Bone marrow (tissue), 2 donors: ENCODE measurements around the gene NWD2.
"Not testable (repeated sequence)": the region's sequence is repeated elsewhere in the genome, so short reads cannot be mapped to it uniquely, and the experiment has no call there.

Source experiments
- DNase-seq, 2 donors: peaks; one replicate each; lab custom pipeline; 2025; lab: John Stamatoyannopoulos, UW

NWD2 gene, protein sequence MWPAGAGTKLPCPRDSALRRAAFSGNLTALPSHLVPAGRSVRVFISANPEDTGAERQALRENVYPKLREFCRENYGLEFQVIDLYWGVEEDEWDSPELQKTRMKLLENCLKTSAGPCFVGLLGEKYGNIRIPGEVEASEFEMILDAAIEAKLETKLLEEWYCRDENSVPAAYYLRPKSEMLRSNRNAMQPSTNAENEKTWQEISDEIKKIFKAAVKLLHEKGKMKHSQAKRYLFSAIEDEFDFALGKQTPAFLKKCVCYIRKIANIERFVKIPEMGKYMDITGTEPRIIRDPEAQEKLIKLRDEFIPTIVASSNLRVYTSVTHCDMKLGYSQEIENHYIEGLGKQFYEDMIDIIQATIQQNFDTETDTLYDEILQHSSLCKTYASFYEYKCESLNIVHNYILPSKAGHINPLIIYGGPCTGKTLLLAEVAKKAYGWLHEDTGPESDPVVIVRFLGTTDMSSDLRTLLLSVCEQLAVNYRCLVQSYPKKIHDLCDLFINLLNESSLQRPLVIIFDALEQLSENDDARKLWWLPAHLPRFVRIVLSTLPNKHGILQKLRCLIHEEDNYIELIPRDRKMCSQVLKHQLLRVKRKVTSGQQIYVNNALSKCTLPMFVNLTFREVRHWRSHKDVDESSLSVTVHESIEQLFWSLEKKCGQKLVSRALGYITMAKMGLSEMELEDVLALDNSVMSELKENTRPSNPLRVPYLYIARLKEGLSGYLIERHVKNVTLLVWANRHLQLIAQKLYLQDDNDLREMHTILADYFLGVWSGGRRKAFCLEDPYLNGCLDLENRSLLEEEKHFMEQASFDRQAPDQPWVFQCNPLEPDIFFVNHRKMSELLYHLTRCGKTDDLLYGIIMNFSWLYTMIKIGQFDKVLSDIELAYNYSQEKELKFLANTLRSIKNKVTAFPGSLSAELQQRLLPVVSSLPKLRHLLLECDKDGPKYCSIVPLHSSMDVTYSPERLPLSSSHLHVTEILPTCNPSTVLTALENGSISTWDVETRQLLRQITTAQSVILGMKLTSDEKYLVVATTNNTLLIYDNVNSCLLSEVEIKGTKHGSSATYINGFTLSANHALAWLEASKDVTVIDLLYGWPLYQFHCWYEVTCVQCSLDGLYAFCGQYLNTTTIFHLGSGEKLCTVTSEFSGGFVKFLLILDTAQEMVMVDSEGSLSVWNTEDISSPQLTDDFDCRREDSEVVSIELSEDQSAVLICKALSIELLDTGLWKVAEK (N-terminal part only)

DNA sequence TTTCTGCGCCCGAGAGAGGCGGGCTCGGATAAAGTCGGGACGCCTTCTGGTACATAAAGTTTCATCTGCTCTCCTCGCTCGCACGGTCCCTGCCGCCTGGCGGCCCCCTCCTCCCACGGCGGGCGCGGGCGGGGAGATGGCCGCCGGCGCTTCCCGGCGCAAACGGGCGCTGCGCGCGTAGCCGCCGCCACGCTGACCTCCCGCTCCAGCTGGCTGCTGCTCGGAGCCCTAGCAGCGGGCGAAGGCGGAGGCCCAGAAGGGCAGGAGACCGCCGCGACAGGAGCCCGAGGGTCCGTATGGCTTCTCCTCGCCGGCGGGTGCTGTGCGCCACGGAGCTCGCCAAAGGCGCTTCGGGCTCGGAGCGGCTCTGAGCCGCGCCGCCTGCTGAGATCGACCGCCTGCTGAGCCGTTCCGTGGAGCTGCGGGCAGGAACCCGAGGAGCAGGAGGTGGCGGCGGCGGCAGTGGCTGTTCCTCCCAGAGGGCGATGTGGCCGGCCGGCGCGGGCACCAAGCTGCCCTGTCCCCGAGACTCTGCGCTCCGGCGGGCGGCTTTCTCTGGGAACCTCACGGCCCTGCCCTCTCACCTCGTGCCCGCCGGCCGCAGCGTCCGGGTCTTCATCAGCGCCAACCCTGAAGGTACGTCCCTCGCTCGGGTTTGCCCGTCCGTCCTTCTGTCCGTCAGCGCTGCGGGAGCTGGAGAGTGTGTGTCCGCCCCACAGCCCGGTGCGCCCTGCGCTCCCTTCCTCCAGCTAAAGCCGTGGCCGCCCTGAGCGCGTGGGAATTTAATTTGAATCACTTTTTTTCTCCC is at the start of gene NWD2:
NWD2 (plus strand) TSS at position 161 of the 808 bp plus-strand sequence; CDS start at position 486, 325 bp downstream.
- DNase-seq, result no peak

DNA sequence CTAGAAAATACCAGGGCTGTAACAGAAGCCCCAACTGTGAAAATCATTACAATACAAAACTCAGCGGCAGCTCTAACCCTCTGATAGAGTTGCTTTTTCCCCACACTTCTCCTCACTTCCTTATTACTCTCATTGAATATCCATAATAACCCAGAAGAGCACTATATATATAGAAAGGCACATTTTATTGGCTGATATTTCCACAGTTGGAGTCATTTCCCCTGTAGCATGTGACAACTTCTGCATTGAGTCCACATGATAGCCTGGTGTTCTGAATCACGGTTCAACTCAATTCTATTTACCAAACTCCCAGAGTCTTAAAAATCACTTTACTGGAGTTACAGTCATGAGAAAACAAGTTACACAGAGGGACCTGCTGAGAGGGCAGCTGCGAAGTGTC is 46.6 kb upstream of the NWD2 start:
- no peak for DNase-seq

DNA sequence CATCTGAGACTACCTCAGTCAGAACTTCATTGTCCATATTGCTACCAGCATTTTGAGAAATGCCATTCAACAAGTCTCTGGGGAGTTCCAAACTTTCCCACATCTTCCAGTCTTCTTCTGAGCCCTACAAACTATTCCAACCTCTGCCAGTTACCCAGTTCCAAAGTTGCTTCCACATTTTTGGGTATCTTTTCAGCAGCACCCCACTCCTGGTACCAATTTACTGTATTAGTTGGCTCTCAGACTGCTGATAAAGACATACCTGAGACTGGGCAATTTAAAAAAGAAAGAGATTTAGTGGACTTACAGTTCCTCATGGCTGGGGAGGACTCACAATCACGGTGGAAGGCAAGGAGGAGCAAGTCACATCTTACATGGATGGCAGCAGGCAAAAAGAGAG is 39.8 kb upstream of the NWD2 start:
- DNase-seq, result not testable (repeated sequence)

DNA sequence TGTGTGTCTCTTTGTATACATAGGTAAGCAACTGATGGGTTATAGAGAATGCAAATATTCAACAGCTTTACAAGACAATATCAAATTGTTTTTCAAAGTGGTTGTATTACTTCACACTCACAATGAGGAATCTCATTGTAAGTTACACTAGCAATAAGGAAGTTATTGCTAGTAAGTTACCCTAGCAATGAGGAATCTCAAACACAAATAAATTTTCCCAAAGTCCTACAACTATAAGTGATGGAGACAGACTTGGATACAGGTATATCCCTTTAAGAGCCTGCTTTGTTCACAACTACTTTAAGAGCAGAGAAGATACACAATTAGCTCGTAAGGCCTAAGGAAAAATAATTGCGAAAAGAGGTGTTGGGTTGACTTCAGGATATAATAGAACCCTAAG is 28.3 kb upstream of the NWD2 start:
- DNase-seq, result no peak

DNA sequence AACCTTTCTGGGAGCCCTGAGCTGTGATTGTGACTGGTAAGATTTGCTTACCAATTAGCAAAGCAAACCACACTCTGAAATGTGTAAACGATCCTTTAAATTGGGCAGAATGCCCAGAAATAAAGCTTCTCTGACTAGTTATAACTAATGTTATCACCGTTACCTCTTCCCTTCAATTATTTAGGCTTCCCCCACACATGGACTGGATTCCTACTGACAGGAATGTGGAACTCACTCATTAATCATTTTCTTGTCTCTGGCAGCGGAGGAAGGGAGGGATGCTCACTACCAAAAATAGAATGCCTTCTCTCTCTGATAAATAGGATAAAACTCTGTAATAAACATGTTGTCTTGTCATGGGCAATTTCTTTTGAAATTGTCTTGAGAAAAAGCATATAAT is 25.3 kb upstream of the NWD2 start:
- no peak for DNase-seq

DNA sequence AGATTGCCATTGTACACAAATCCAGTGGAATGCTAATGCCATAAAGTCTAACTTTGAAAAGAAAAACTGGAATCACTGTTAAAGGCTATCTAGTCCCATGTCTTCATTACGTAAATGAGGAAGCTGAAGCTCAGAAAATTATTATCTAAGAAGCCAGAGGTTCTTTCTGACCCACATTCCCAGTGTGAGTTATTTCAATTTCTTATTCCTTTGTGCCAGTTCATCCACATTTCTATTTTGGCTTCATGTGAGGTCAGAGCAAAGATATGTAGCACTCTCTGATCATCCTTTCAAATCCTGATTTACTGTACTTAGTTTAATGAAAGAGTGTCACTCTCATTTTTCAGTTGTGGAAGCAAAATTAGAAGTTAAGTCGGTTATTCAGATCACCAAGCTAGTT is 24.6 kb upstream of the NWD2 start:
- no peak for DNase-seq

DNA sequence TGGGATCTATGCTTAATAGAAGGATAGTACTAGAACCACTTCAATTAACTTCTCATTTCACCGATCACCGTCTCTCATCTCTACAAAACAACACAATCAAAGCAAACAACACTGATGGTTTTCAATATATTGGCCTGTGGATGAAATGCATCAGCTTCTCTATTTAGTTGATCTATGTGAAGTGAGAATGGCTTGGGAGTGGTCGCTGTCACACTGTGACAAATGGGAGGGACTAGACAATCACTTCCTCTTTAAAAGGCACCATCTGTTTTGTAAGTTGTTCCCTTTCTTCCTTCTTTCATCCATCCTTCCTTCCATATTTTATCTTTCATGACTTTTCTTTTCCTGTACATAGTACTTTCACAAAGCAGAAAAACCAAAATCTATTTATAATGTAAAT is 23.9 kb upstream of the NWD2 start:
- no peak for DNase-seq

DNA sequence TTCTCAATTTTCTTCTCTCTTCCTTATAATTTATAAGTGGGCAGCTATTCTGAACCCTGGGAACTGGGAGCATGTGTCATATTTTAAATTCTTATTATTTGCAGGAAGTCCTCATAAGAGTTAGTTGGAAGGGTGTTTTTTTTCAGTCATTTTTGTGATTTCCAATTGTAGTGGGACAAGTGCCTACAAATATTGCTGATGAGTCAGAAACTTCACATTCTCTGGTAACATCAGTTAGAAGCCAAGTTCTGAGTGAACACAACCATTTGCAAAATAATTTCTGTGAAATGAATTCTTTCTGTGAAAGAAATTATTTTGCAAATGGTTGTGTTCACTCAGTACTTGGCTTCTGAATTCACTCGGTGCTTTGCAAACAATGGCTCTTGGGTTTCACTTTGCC is 20.8 kb upstream of the NWD2 start:
- DNase-seq, result no peak

DNA sequence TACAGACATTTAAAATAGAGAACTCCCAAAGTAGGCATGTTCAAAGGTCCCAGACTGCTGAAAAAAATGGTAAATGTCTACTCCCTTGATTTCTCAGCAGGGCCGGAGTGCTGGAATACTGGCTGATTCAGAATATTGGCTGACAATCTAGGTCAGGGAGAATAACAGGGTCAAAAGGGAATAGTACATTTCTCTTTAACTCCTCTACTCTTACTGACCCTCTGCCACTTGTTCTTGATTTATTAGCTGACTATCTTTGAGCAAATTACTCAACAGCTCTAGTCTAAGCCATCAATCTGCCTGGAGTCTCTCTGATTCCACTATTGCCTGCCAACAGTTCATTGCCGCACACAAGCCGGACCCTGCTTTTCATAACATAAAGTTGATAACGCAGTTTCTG is 19.7 kb upstream of the NWD2 start:
- DNase-seq, result no peak

DNA sequence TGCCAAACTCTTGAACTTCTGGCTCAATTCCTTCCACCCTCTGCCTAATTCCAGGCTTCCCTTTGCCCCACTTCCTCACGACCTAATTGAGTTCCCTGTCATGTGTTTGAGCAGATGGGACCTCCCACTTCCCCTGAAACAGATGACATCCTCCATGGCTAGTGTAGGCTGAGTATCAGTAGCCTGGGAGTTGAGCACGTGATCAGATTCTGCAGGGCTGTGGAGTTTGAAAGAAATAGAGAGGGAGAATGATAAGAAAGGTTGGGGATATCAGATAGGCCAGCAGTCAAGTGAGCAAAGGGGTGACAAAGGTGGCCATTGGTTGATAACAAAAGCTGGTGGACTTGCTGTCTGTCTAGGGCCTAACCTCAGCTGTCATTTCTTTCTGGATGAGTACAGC is 18.8 kb upstream of the NWD2 start:
- DNase-seq, result no peak

DNA sequence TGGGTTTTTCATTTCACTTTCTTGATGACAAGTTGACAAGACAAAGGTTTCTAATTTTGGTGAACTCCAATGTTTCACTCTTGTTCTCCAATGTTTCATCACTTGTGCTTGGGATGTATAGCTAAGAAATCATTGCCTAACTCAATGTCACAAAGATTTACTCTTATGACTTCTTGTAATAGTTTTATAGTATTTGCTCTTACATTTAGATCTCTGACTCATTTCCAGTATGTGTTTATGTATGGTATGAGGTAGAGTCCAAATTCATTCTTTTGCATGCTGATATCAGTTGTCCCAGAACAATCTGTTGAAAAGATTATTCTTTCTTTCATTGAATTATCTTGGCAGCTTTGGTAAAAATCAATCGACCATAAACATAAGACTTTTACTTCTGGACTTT is 12.2 kb upstream of the NWD2 start:
- no peak for DNase-seq

DNA sequence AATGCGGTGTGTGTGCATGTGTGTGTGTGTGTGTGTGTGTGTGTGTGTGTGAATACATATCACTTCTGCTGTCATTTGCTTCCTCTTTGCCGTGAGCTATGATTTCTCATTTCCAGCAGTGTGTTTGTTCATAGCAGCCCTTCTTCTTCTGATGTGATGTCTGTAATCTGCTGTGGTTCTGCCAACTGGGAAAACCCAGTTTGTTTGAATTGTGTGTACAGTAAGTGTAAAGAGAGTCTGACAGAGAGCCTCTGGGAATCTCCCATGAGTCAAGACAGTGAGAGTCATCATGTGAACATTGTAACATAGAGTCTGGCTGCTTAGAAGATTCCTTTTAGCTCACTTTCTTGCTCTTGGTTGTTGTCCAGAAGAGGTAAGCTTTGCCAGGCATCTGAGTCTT is 8.4 kb upstream of the NWD2 start:
- DNase-seq, result no peak

DNA sequence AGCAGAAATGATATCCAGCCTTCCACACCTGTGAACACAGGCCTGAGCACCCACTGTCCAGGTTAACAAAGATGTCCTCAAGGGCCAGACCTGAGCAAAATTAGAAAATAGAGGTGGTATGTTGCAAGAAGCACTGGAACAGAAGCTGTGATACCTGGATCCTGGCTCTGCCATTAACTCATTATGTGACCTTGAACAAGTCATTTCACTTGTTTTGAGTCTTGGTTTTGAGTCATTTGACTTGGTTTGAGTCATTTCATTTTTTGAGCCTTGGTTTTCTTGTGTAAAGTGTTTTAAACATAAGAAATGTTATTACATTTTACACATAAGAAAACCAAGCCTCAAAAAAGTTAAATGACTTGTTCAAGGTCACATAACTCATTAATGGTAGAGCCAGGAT is 2.9 kb upstream of the NWD2 start:
- no peak for DNase-seq

DNA sequence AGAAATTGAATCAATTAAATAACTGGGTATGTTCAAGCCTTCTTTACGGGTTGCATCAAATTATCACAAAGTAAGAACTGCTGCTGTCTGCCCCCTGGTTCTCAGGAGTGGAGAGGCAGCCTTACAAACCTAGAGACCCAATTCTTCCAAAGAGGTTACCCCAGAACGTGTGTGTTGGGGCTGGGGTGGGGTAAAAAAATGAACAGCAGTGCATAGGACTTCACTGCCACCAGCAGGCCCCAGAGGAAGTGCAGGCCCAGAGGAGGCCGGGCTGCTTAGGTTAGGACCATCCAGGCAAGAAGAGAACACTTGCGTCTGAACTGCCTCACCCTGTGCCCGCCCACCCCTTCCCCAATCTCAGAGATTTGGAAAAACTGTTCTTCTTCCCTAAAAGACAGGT is 1.5 kb upstream of the NWD2 start:
- no peak for DNase-seq

DNA sequence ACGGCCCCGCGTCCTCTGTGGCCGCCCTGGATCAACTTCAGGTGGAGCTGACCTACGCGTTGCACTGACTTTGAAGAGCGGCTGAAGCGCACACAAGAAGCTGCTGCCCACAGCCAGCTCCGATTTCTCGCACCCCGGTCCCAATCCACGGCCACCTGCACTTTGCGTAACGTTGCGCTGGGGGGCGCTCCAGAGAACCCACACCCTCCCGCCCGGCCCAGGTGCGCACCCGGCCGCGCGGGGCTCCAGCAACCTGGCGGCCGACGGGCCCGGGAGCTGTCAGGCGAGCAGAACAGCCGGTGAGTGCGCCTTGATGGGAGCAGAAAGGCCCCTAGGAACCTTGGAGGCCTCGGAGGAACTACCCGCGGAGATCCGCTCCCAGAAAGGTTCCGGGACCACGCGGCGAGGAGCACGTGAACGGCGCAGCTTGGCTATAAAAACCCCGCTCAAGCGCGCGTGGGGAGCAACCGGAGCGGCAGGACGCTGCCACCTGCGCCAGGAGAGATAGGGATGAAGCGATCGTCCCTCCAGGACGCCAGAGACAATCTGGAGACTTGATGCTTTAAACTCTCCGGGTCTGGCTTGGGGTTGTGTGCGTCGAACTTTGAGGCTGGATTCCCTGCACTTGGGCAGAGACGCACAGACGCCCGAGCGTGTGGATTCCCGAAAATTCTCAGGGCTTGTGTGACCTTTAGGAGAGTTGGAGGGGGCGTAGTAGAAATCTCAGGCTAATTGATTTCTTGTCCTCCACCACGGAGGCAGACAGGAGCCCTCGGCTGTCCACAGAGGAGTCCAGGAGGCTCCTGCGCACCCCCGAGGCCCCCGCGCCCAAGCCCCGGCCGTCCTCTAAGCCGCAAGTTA is 591 bp upstream of the NWD2 start:
- no peak for DNase-seq

DNA sequence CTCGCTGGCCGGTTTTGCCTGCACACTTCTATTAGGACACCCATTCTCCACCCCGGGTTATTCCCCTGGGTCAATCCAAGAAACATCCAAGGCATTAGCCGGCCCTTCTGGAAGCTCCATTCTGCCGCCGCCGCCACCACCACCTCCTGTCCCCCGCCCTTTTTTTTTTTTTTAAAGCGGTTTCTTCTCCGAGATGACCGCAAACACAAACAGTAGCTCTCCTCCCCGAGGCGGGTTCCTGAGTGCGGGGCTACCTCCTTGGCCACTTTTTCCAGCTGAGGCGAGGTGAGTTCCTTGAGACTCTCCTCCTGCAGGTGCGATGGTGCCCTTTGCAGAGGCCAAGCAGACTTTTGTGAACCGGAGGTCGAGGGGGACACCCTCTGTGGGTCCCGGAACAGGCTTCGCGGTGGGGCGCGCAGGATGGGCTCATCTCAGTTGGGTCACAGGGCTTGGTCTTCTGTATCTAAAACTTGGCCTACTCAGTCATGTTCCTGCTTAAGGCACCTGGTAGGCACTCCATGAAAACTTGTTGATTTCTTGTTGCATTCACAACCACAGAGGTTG is 930 bp downstream of the NWD2 start:
- DNase-seq, result no peak

DNA sequence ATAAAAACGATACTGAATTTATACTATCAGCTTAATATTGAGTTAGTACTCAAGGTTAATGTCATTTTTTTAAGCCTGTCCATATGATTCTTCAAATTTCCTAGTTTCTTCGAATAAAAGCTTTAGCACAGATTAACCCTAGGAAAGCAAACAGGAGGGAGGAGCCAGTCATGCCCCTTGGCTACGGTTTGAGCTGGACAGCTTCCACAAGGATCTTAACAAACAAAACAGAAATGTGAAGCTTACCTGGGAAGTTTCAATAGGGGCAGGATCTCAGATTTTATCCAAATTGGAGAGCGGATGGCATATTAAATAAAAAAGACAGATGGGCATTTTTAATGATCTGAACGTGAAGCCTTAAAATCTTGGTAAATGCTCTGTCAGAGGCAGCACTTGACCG is 2.3 kb downstream of the NWD2 start:
- no peak for DNase-seq

DNA sequence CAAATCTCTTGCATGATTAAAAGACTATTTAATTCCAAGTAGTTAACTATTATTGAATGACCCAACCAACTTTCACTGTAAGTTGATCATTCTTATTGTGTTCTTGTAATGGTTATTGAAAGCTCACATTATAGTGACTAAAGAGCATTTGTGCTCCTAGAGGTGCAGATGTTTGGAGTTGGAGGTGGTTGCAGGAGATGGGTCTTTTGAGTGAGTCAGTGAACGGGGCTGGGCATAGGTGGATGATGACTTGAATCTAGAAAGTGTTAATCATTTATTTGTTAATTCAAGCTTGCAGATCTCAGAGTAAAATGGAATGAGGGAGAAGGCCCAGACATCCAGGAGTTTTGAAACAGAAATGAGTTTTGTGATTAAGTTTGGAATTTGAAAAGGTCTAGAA is 13.7 kb downstream of the NWD2 start:
- no peak for DNase-seq

DNA sequence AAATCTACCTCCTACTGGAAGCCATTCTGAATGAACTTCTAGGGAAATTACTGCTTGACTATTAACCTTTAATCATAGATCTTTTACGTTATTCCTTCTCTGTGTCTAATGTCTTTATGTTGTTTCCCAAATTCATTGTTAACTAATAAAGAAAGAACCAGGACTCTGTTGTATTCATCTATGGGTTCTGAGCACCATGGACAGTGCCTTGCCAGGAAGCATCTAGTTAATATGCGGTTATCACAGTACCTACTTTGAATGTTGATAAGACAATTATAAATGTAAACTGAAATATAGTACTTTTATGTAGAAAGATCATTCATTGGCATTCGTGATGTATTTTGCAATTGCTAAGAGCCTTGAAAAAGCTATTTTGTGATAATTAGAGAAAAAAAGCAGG is 23.8 kb downstream of the NWD2 start:
- no peak for DNase-seq

DNA sequence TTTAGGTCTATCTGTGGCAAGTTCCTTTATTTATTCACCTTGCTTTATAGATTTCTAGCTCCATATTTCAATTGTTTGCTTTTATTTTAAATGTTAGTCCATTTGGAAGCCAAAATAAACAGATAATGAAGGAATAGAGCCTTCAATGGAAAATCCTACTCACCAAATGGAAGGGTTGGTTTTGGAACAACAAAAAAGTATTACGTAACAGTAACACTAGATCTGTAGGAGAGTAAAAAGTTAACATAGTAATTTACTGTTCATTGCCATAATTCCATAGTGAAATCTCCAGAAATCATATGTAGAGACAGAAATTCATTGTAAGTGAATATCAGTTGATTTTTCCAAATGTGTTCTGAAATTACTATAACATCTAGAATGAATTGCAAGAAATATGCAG is 34.6 kb downstream of the NWD2 start:
- no peak for DNase-seq
